HepG2 (cell line): ENCODE measurements around the gene TPPP3. TPM values are rescaled to one million over a fixed set of nuclear protein-coding genes. Genes with fewer than 3 reads are reported as not detected.

Source experiments
- ATF4 ChIP-seq, 2 experiments: fragments of 450-650 bp in 1 of 2; sonication (generic) in 1 of 2; formaldehyde crosslinking; IDR thresholded peaks; 2 replicates each; pipeline versions ENCODE4 v1.5.0 to v1.8.0; 2020 to 2022; ENCODE audit warnings: mild to moderate bottlenecking in 1 of 2, missing genetic modification reagents in 1 of 2
- BORCS8-MEF2B ChIP-seq: sonication (generic); formaldehyde crosslinking; IDR thresholded peaks from 2 replicates; pipeline ENCODE4 v1.8.0; 2022; ENCODE audit warnings: mild to moderate bottlenecking, missing genetic modification reagents
- CEBPG ChIP-seq: IDR thresholded peaks from 2 replicates; pipeline ENCODE4 v1.6.1; 2016
- CTCF ChIP-seq: sonication (generic); formaldehyde crosslinking; IDR thresholded peaks from 2 replicates; pipeline ENCODE4 v1.5.0; 2020; ENCODE audit warnings: mild to moderate bottlenecking, missing genetic modification reagents, moderate library complexity
- HNF4G ChIP-seq, 2 experiments: sonication (generic) in 1 of 2; formaldehyde crosslinking in 1 of 2; IDR thresholded peaks; 2 replicates each; pipeline versions ENCODE4 v1.4.0 to v1.6.1; 2011 to 2020; ENCODE audit warnings: borderline replicate concordance in 2 of 2, low read depth in 2 of 2, mild to moderate bottlenecking in 2 of 2, low read length in 1 of 2, missing genetic modification reagents in 1 of 2, moderate library complexity in 1 of 2
- JUN ChIP-seq: sonication (generic); formaldehyde crosslinking; IDR thresholded peaks from 2 replicates; pipeline ENCODE4 v1.4.0; 2020; ENCODE audit warnings: mild to moderate bottlenecking, missing genetic modification reagents
- JUND ChIP-seq: sonication (generic); formaldehyde crosslinking; IDR thresholded peaks from 2 replicates; pipeline ENCODE4 v1.8.0; 2022; ENCODE audit warnings: mild to moderate bottlenecking, missing genetic modification reagents
- KAT8 ChIP-seq: IDR thresholded peaks from 2 replicates; pipeline ENCODE4 v1.6.1; 2016; ENCODE audit warnings: missing genetic modification reagents, missing compliant biosample characterization
- MXD4 ChIP-seq: IDR thresholded peaks from 2 replicates; pipeline ENCODE4 v1.6.1; 2016; ENCODE audit warnings: mild to moderate bottlenecking, missing biosample characterization, missing genetic modification reagents
- NFATC3 ChIP-seq: sonication (generic); formaldehyde crosslinking; IDR thresholded peaks from 2 replicates; pipeline ENCODE4 v1.5.1; 2020; ENCODE audit warnings: mild to moderate bottlenecking, missing genetic modification reagents
- NR2F2 ChIP-seq: IDR thresholded peaks from 2 replicates; pipeline ENCODE4 v1.6.1; 2012; ENCODE audit warnings: low read depth, inconsistent platforms, borderline replicate concordance
- PHF5A ChIP-seq: IDR thresholded peaks from one replicate; pipeline ENCODE4 v1.6.1; 2018; ENCODE audit warnings: low read depth, missing genetic modification reagents; ENCODE audit not compliant: unreplicated experiment
- RBM22 ChIP-seq: fragments of 200-400 bp; formaldehyde crosslinking; optimal IDR thresholded peaks from 2 replicates; pipeline ENCODE3; 2017; ENCODE audit warnings: mild to moderate bottlenecking, low read length, moderate library complexity
- SAP130 ChIP-seq: IDR thresholded peaks from 2 replicates; pipeline ENCODE4 v1.6.1; 2016; ENCODE audit warnings: low read depth
- SP4 ChIP-seq: sonication (generic); formaldehyde crosslinking; IDR thresholded peaks from 2 replicates; pipeline ENCODE4 v1.8.1; 2023; ENCODE audit warnings: mild to moderate bottlenecking, missing genetic modification reagents
- ZBTB26 ChIP-seq: IDR thresholded peaks from 2 replicates; pipeline ENCODE4 v1.6.1; 2016; ENCODE audit warnings: missing compliant biosample characterization, missing genetic modification reagents, borderline replicate concordance
- ZBTB38 ChIP-seq: sonication (generic); formaldehyde crosslinking; IDR thresholded peaks from 2 replicates; pipeline ENCODE4 v1.5.1; 2020; ENCODE audit warnings: mild to moderate bottlenecking, missing genetic modification reagents
- ZNF124 ChIP-seq: sonication (generic); formaldehyde crosslinking; IDR thresholded peaks from 2 replicates; pipeline ENCODE4 v1.4.0; 2020; ENCODE audit warnings: missing genetic modification reagents
- ZNF235 ChIP-seq: sonication (generic); formaldehyde crosslinking; IDR thresholded peaks from 2 replicates; pipeline ENCODE4 v1.8.1; 2023; ENCODE audit warnings: mild to moderate bottlenecking, missing genetic modification reagents, borderline replicate concordance
- ZNF44 ChIP-seq: sonication (generic); formaldehyde crosslinking; IDR thresholded peaks from 2 replicates; pipeline ENCODE4 v1.5.1; 2020; ENCODE audit warnings: mild to moderate bottlenecking, missing genetic modification reagents
- ZNF446 ChIP-seq: sonication (generic); formaldehyde crosslinking; IDR thresholded peaks from 2 replicates; pipeline ENCODE4 v1.5.0; 2020; ENCODE audit warnings: mild to moderate bottlenecking, missing genetic modification reagents
- polyA plus RNA-seq, 8 experiments: library from polyadenylated mRNA; depleted of rRNA in 3 of 8; stranded (reverse) in 7 of 8; unstranded in 1 of 8; fragments of >200 nt; fragmentation: Illumina TruSeq in 4 of 8; extraction: Trizol in 4 of 8; gene quantifications; 2 replicates each; pipeline versions ENCODE4 v1.2.1 to v1.2.3, GENCODE V29; 2011 to 2016; ENCODE audit warnings: low read depth in 4 of 8, missing spikeins in 1 of 8, mixed read lengths in 1 of 8; ENCODE audit not compliant: insufficient read depth in 1 of 8
- total RNA-seq, 5 experiments: library from RNA; depleted of rRNA; stranded (reverse); fragments of >200 nt; fragmentation: Illumina TruSeq; extraction: Trizol; gene quantifications; 2 replicates each; pipeline ENCODE4 v1.2.3, GENCODE V29; 2016; ENCODE audit warnings: low read depth in 1 of 5
- TF ChIP-seq, protein P1 (sequence below): sonication (generic); formaldehyde crosslinking; IDR thresholded peaks from 2 replicates; pipeline ENCODE4 v1.5.1; 2020; ENCODE audit warnings: missing genetic modification reagents, mild to moderate bottlenecking, borderline replicate concordance
- TF ChIP-seq, protein P2 (sequence below): sonication (generic); formaldehyde crosslinking; conservative IDR thresholded peaks from 2 replicates; pipeline ENCODE4 v1.4.0; 2020; ENCODE audit warnings: missing genetic modification reagents

TPPP3 gene
- total and polyA plus RNA-seq, 2 of the 13 experiments (the other 11 are each of a cell fraction or from before 2014, with no cell fraction given) = 0.16 to 0.44 TPM

DNA sequence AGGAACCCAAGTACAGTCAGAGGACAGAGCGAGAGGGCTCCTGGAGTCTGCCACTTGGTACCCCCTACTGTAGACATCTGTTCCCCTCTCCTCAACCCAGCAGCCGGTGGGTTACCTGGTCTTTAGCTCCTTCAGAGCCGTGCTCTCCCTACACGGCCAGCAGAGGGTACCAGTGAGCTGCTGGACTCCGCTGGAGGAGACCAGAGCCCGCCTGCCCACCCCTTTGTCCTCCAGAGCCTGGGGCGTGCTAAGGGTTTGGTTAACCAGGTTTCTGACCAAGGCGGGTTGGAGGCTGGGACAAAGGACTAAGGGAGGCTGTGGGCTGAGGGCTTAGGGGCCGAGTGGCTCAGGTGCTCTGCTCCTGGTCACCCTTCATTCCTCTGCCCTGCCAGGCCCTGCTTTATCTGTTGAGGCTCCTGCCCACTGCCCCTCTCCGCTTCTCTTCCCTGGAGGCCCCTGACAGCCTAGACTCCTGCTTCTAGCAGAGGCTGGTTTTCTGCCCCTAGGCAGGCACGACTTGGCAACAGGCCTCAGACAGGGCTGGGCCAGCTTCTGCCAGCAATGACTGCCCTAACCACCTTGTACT lies 34.9 kb upstream of the TPPP3 start (continued):
- TF ChIP-seq, protein P1, sequence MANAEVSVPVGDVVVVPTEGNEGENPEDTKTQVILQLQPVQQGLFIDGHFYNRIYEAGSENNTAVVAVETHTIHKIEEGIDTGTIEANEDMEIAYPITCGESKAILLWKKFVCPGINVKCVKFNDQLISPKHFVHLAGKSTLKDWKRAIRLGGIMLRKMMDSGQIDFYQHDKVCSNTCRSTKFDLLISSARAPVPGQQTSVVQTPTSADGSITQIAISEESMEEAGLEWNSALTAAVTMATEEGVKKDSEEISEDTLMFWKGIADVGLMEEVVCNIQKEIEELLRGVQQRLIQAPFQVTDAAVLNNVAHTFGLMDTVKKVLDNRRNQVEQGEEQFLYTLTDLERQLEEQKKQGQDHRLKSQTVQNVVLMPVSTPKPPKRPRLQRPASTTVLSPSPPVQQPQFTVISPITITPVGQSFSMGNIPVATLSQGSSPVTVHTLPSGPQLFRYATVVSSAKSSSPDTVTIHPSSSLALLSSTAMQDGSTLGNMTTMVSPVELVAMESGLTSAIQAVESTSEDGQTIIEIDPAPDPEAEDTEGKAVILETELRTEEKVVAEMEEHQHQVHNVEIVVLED = peak; percentile 34; the same call in 1 of the 2 replicates
- TF ChIP-seq, protein P2, sequence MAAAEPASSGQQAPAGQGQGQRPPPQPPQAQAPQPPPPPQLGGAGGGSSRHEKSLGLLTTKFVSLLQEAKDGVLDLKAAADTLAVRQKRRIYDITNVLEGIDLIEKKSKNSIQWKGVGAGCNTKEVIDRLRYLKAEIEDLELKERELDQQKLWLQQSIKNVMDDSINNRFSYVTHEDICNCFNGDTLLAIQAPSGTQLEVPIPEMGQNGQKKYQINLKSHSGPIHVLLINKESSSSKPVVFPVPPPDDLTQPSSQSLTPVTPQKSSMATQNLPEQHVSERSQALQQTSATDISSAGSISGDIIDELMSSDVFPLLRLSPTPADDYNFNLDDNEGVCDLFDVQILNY = no peak
- TF ChIP-seq ZNF235 (CRISPR knock-in tag) = peak; percentile 52; the same call in 1 of the 2 replicates
- TF ChIP-seq NFATC3 = peak; percentile 43; the same call in 1 of the 2 replicates
- TF ChIP-seq NR2F2 = no peak
- no peak for TF ChIP-seq HNF4G (IDR thresholded peaks at IDR 0.05; ENCODE audit: borderline replicate concordance, low read depth, low read length)
- 0 out of 2 replicates have a peak, but pooled peaks have one; percentile 14 for TF ChIP-seq HNF4G (CRISPR knock-in tag; IDR thresholded peaks at IDR 0.05; ENCODE audit: borderline replicate concordance, low read depth)
- 0 out of 2 replicates have a peak, but pooled peaks have one; percentile 35 for TF ChIP-seq CEBPG (CRISPR knock-in tag)
- TF ChIP-seq ZNF446 (CRISPR knock-in tag) = peak; percentile 73; the same call in 1 of the 2 replicates
- TF ChIP-seq ZNF44 = peak; percentile 47; the same call in 1 of the 2 replicates
- TF ChIP-seq ATF4 (CRISPR knock-in tag; IDR thresholded peaks at IDR 0.05) = no peak
- TF ChIP-seq ZBTB26 (CRISPR knock-in tag) = peak; percentile 55; the same call in 1 of the 2 replicates
- no peak for TF ChIP-seq JUN (CRISPR knock-in tag)
- 0 out of 2 replicates have a peak, but pooled peaks have one; percentile 82 for TF ChIP-seq ZNF124
- no peak for TF ChIP-seq RBM22
- TF ChIP-seq BORCS8-MEF2B (CRISPR knock-in tag) = peak; percentile 19; the same call in 1 of the 2 replicates
- TF ChIP-seq SAP130 (CRISPR knock-in tag) = peak; percentile 56; the same call in 1 of the 2 replicates
- peak; percentile 74 for TF ChIP-seq PHF5A (CRISPR knock-in tag)
- TF ChIP-seq SP4 (CRISPR knock-in tag) = 0 out of 2 replicates have a peak, but pooled peaks have one; percentile 56
- peak; percentile 74 for TF ChIP-seq MXD4 (CRISPR knock-in tag)
- peak; percentile 99 for TF ChIP-seq CTCF
- peak; percentile 70; the same call in 1 of the 2 replicates for TF ChIP-seq KAT8 (CRISPR knock-in tag)
- no peak for TF ChIP-seq JUND (CRISPR knock-in tag)
- peak; percentile 43; the same call in 1 of the 2 replicates for TF ChIP-seq ZBTB38 (CRISPR knock-in tag)
